DND-41 (cell line): ENCODE results near the gene NPTXR.

ENCODE experiments used
- ATAC-seq: fragments of 200-7000 bp; cut with Tn5 transposase; 3 replicates; pipeline ENCODE4 v1.9.1; 2021; ENCODE audit warnings: low read depth; ENCODE audit not compliant: insufficient read depth
- DNase-seq: peaks from one replicate; pipeline ENCODE4 v3.0.0-alpha.2; 2020
- H2AFZ ChIP-seq: 2 replicates; pipeline ENCODE4 v1.6.0; 2012; ENCODE audit warnings: low read depth, low read length
- H3K27ac ChIP-seq: 2 replicates; pipeline ENCODE4 v1.5.1; 2012; ENCODE audit warnings: low read length, inconsistent platforms
- H3K27me3 ChIP-seq: fragments of 200-600 bp; sonication (generic); 2 replicates; pipeline ENCODE4 v1.6.0; 2012; ENCODE audit warnings: low read length, mild to moderate bottlenecking, inconsistent platforms; ENCODE audit not compliant: insufficient read depth, poor library complexity
- H3K36me3 ChIP-seq: 2 replicates; pipeline ENCODE4 v1.5.1; 2012; ENCODE audit warnings: low read length, inconsistent platforms; ENCODE audit not compliant: insufficient read depth
- H3K4me1 ChIP-seq: 2 replicates; pipeline ENCODE4 v1.5.1; 2012; ENCODE audit warnings: mild to moderate bottlenecking, low read length; ENCODE audit not compliant: insufficient read depth
- H3K4me2 ChIP-seq: 2 replicates; pipeline ENCODE4 v1.6.0; 2012; ENCODE audit warnings: mild to moderate bottlenecking, moderate library complexity, low read length, inconsistent platforms; ENCODE audit not compliant: insufficient read depth
- H3K4me3 ChIP-seq, 2 experiments: fragments of 200-600 bp in 1 of 2; shearing (Covaris generic) in 1 of 2; 2 replicates each; pipeline ENCODE4 v1.5.1; 2012 to 2016; ENCODE audit warnings: inconsistent platforms in 2 of 2, low read length in 2 of 2, mild to moderate bottlenecking in 2 of 2, low read depth in 1 of 2, moderate library complexity in 1 of 2
- H3K79me2 ChIP-seq: 2 replicates; pipeline ENCODE4 v1.6.0; 2012; ENCODE audit warnings: low read length, inconsistent platforms; ENCODE audit not compliant: insufficient read depth
- H3K9ac ChIP-seq: 2 replicates; pipeline ENCODE4 v1.6.0; 2012; ENCODE audit warnings: low read depth, mild to moderate bottlenecking, inconsistent platforms, low read length, moderate library complexity
- H3K9me3 ChIP-seq: 2 replicates; pipeline ENCODE4 v1.5.1; 2012; ENCODE audit warnings: low read length, moderate library complexity, mild to moderate bottlenecking, inconsistent platforms; ENCODE audit not compliant: insufficient read depth, severe bottlenecking
- H4K20me1 ChIP-seq: 2 replicates; pipeline ENCODE4 v1.6.0; 2012; ENCODE audit warnings: low read length; ENCODE audit not compliant: insufficient read depth
- CTCF ChIP-seq: IDR thresholded peaks from 2 replicates; pipeline ENCODE4 v1.5.1; 2012; ENCODE audit warnings: borderline replicate concordance, low read length, moderate library complexity, mild to moderate bottlenecking; ENCODE audit not compliant: poor library complexity, severe bottlenecking; ENCODE audit errors: extremely low read depth
- EZH2 ChIP-seq: IDR thresholded peaks from 3 replicates; pipeline ENCODE4 v1.6.1; 2012; ENCODE audit warnings: borderline replicate concordance, low read depth, mild to moderate bottlenecking, moderate library complexity, low read length, inconsistent platforms; ENCODE audit not compliant: severe bottlenecking

NPTXR gene

GRCh38 chr22:38781033-38781432 is 62.8 kb downstream of the NPTXR start:
- H4K20me1 ChIP-seq: no peaks in the 10 kb centered on the region; the same call in 1 of the 2 replicates
- no peaks in the 10 kb centered on the region for H3K79me2 ChIP-seq
- H3K4me1 ChIP-seq: no peaks in the 10 kb centered on the region
- no peak overlapping the region for H3K4me3 ChIP-seq
- no peaks in the 10 kb centered on the region for H3K36me3 ChIP-seq
- H2AFZ ChIP-seq: no peak overlapping the region
- no peak overlapping the region for H3K9ac ChIP-seq
- H3K27ac ChIP-seq: no peak overlapping the region
- H3K9me3 ChIP-seq: no peaks in the 10 kb centered on the region
- ATAC-seq: no peak
- no peak for TF ChIP-seq CTCF
- no peak for TF ChIP-seq EZH2
- H3K4me2 ChIP-seq: no peak overlapping the region
- no peak for DNase-seq
- no peaks in the 10 kb centered on the region for H3K27me3 ChIP-seq

- 0 out of 2 replicates have a peak, but pooled peaks cover 2% of the 10 kb centered on the region for H4K20me1 ChIP-seq
- no peak for DNase-seq
- no peak for ATAC-seq
- H2AFZ ChIP-seq: no peak overlapping the region
- H3K9ac ChIP-seq: no peak overlapping the region
- H3K27ac ChIP-seq: no peak overlapping the region
- H3K4me2 ChIP-seq: no peak overlapping the region
- no peaks in the 10 kb centered on the region for H3K27me3 ChIP-seq
- H3K9me3 ChIP-seq: no peaks in the 10 kb centered on the region
- H3K79me2 ChIP-seq: no peaks in the 10 kb centered on the region
- no peaks in the 10 kb centered on the region for H3K4me1 ChIP-seq
- no peak overlapping the region for H3K4me3 ChIP-seq
- TF ChIP-seq CTCF: no peak
- H3K36me3 ChIP-seq: no peaks in the 10 kb centered on the region
These were observed 66.6 kb downstream of the NPTXR start for GRCh38 chr22:38777087-38777671.

GRCh38 chr22:38776086-38776485 is 67.7 kb downstream of the NPTXR start:
- Histone ChIP-seq H4K20me1 (0 out of 2 replicates have a peak, but pooled peaks cover 2% of the 10 kb centered on the region), H3K27ac (no peak overlapping the region), H3K27me3 (no peaks in the 10 kb centered on the region), H3K36me3 (no peaks in the 10 kb centered on the region), H3K9me3 (no peaks in the 10 kb centered on the region), H3K4me3 (no peak overlapping the region), H3K4me1 (no peaks in the 10 kb centered on the region), H3K79me2 (no peaks in the 10 kb centered on the region), H2AFZ (no peak overlapping the region), H3K4me2 (no peak overlapping the region), H3K9ac (no peak overlapping the region)
- TF ChIP-seq CTCF (no peak), EZH2 (no peak)
- ATAC-seq (no peak), DNase-seq (no peak)
